GM20431 (cell line): ENCODE measurements around the gene FAM186B.

Source experiments
- in situ Hi-C: fragments of 300-500 bp; cut with MseI, MboI; formaldehyde crosslinking; loops from one replicate; pipeline ENCODE4 v1.15.0; 2020; ENCODE audit warnings: low sequenced_read_pairs; ENCODE audit not compliant: unreplicated experiment

Gene FAM186B

DNA sequence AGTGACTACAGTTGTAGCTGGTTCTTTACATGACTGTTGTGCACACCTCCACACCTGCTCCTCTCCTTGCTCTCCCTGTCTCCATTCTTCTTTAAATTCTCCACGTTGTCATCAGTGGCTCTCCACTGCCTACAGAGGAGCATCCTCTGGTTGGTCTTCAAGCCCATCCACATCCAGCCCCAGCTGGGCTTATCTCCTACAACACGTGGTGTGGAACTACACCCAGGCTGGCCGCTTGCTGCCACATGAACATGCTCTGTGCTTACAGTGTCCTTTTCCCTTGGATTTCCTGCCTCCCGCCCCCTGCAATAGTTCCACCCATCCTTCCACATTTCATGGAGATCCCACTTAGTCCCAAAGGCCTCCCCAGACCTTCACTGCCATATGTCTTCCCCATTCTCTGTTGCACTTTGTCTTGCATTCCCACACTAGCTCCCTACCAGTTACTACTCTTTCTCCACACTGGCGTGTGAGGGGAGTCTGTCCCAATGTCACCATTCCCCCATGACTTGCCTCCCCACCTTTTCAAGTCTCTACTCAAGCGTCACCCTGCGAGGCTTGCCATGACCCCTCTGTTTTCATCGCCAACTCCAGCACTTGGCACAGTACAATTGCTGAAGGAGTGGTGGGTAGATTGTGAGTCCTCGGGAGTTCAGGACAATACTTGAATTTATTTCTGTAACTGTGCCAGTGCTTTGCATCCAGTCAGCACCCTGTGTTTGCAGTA is 27.7 kb downstream of the FAM186B start:
- in situ Hi-C loops = no loop called here

DNA sequence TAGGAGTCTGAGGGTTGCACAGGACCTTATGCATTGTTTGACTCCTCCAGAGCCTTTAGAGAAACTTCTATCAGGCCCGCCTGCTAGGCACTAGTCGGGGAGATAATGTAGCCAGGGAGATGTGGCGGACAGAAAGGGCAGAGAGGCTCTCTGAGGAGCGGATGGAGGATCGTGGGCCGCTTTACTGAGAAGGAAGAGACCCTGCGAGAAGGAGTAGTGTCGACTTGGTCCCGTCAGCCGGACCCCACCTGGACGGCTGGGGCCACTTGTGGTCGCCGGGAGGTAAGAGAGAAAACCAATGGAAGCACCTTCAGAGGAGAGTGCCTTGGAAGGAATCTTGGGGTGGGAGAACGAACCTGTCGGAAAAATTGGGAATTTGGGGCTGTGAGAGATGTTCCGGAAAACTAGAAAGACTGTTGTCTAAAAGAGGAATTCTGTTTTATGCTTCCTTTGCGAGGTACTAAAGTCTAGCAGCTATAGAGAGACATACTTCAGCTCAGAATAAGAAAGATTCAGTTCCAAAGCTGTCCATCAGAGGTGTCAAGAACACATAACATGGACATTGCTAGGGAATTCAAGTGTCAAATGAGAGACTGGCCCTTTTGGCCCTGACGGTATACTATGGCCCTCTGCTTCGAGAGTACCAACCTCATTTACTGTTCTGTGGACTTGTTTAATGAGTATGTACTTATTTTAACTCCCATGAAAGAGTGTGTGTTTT is 36.8 kb downstream of the FAM186B start:
- in situ Hi-C loops = no loop called here

DNA sequence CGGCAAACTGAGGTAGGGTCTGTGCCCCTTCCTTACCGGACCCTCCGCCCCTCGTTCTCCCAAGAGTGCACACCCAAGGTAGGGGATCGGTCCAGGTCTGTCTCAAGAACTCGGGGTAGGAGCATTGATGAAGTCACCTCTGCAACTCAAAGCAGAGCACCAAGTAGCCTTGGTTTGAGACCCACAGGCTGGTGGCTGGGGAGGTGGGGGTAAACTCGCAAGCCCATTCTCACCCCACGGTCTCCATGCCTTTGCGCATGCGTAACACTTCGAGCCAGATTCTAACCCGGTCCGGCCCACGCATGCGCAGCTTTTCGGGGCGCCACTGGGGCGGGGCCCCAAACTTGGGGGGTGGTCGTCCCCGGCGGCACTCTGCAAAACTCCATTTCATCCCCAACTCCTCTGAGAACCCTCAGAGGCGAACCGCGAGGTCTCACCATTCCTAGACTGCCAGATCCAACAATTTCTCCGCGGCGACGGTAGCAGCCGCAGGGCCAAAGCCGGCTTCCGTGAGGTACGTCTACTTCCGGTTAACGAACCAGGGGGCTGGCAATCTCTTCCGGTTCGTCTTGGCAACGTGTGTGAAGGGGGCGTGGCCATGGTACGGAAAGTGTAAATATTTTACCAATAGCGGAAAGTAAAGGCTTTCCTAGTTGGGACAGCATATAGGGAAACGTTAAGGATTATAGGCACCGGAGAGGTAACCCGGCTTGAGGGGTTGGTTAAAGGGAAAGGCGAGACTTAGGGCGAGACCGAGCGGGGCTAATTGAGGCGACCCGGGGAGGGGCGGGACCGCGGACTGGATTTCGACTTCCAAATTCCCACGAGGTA is 37.6 kb downstream of the FAM186B start, which contains the start of gene MCRS1:
MCRS1 (minus strand) TSS at position 532 of the 831 bp plus-strand sequence. CDS start 1,411 bp downstream, outside the sequence.
- in situ Hi-C loops = no loop called here

DNA sequence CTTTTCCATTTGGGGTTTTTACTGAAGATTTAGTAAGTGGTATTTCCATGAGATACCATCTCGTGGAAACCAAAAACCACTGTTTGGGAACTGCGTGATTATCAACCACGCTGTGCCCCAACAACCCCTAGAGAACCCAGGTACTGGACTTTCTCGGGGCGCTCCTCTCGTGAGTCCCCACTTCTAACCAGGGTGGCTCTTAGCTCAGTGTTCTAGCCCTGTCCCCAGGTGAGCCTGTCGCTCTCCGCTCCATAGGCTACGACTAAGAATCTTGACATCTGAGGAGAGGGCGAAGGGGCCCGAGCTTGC is 38.2 kb downstream of the FAM186B start:
- in situ Hi-C loops = no loop called here

DNA sequence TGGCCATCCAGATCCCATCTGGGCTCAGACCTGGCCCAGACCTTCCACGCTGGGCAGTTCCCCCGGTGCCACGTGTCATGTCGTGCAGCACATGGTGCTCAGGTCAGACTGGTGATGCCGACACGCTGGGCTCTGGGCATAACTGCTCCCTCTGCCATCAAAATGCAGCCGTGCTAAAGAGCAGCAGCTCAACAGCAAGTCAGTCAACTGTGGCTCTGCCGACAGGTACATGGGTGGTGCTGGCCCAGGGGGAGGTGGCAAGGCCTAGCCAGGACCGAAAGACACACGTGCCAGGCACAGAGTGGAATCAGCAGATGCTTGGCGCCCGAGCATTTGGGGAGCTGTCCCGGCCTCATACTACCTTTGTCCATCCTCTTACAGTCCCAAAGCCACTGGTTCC is 39.1 kb downstream of the FAM186B start:
- in situ Hi-C loops = no loop called here

DNA sequence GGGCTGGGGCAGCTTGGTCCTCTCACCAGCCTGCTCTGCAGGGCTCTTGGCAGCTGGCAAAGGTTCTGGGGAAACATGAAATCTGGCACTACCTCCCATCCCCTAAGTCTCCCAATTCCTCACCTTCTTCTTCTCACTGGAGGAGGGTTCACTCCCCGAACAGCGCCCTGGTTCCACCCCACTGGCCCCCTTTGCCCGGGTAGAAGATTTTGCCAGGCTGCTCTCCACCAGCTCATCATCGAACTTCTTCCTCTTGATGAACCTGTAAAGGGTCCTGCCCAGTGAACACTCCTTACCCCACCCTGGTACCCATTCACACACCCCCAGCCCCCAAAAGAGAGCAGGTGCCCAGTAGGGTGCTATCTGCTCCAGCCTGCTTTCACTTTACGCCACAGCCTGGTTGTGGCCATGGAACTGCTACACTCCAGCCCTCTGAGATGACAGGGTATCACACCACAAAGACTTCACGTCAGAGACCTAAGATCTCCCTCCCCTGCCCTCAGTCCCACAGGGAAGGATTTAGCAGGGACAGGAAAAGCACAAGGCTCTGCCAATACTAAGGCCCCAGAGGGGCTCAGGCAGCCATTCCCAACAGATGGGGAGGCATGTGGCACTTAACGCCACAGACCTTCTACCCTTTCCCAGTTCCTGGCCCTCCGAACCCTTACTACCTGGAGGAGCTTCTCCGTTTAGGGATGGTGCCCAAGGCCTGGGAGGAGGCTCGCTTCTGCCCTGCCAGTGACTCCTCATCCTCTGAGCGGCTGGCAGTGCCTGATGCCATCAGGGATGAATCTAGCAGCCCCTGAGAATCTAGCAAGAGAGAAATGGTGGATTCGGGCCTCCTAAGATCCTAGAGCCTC is 39.8 kb downstream of the FAM186B start:
- in situ Hi-C loops = no loop called here

DNA sequence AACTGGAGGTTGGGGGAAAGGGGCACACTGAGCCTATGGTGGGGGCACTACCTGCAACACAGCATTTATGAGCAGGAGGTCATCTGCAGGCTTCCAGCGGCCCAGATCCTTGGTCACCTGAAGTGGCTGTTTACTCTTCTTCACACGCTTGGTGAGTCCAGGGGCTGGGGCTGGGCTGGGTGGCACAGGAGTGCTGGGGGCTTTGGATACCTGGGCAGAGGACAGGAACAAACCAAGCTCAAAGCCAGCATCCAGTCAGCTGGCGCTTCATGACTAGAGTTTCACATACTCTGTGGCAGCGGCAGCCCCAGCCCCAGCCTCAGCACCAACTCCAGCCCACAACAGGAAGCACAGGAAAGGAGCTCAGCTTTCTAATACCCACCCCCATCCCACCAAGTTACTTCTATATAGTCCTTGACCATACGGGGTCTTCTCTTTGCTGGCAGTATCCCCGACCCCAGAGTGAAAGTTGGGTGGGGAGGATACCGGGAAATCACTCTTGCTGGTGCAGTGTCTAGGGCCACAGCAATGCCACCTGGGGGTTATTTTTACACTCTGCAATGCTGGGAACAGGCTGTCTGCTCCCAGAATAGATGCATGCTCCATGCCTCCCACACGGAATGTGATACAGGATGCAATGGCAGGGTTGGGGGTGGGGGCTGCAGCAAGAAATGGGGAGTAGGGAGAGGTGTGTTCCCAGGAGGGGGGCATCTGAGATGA is 40.6 kb downstream of the FAM186B start:
- in situ Hi-C loops = no loop called here

DNA sequence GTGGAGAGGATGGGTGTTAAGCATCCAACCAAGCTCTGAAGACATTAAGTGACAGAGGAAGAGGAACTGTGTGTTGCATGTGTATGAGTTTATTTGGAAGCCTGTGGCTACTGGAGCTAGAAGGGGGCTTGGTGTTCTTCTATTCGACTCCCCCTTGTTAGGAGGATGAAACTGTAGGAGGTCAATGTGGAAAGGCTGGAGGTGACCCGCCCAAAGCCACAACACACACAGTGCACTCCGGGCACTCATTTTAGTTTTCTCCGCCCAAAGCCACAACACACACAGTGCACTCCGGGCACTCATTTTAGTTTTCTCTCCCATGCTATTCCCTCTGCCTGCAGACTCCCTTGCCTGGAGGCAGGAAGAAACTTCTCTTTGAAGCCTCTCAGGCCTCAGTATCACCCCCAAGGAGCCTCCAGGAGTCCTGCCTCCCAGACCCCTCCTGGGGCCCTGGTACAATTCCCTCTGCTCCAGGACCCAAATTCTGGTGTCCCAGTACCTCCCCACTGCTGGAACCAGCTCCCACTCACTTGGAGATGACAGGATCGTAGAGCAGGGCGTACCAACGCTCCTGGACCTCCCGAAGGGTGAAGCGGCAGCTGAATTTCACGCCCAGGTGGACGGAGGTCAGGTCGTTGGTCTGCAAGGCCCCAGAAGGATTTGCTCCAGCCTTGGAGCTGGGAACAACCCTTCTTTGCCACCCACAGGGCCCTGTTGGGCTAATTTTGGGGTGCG is 41.3 kb downstream of the FAM186B start:
- in situ Hi-C loops = no loop called here

DNA sequence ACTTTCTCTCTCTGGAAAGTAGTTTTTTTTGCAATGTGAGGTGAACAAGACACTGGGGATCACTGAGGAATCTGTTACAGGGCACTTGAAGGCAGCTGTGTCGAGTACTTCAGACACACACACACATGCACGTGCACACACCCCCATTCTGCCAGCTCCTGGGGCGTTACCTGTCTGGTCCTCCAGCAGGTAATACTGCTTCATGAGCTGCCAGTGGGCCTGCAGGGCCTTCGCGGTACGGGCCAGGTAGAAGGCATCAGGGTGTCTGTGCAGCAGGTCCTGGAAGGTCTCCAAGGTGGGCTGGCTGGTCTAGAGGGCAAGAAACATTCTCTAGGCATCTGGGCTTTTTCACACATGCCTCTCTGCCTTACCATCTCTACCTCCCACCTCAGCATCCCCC is 42.6 kb downstream of the FAM186B start:
- in situ Hi-C loops = no loop called here

DNA sequence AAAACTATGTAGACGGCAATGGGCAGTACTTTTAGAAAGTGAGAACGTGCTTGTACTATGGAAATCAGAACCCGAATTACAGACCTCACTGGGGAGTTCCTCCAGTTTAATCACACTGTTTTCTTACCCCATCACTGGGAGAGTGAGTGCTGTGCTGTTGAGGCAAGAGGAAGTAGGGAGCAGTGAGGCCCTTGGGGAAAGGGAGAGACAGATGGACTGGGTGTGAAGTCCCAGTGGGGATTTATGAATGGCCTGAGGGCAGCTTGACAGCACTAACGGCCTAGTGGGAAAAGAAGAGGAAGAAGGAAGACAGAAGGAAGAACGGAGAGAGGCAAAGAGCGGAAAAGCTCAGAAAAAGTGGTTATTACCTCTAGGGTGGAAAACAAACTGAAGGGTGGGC is 43.2 kb downstream of the FAM186B start:
- in situ Hi-C loops = no loop called here

DNA sequence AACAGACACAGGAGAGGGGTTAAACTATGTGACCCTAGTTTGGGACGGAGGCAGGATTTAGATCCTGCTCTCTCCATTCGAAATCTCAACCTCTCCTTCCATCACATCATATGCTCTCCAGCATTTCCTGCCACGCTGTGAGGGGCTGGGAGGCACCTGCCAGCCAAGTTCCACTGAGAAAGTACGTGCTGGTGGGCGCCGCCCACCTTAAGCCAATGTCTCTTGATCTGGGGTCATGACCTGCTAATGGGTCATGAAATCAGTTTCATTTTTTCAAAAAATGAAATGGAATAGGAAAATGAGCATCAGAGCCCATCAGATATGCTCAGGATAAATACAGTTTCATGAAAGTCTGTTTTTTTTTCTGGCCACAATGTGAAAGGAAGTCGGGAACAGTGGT is 44.7 kb downstream of the FAM186B start:
- in situ Hi-C loops = no loop called here

DNA sequence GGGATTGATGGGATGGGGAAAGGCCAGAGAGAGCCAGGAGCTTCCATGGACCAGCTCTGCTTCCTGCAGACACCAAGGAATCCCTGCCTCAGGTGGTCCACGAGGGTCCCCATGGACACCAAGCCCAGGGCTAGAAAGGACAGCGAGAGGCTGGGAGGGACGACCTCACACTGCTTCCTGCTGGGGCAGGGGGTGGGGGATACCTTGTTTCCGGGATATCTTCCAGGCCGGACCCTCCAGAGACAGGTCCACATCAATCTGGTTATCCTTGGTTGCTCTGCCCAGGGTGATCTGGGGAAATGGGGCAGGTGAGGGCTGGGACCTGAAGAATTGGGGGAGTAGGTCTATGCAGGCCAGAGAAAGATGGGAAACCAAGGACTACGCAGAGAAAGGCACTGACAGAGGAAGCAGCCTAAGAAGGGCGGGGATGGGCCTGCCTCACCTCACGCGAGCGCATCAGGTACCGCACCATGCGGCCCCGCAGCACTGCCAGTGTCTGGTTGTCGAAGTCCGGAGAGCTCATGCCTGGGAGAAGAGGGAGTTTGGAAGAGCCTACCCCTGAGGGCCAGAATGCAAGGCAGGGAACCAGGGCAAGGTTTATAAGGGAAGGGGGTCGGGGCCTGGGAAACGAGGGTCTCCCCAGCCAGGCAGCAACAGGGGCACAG is 46.3 kb downstream of the FAM186B start:
- in situ Hi-C loops = no loop called here

DNA sequence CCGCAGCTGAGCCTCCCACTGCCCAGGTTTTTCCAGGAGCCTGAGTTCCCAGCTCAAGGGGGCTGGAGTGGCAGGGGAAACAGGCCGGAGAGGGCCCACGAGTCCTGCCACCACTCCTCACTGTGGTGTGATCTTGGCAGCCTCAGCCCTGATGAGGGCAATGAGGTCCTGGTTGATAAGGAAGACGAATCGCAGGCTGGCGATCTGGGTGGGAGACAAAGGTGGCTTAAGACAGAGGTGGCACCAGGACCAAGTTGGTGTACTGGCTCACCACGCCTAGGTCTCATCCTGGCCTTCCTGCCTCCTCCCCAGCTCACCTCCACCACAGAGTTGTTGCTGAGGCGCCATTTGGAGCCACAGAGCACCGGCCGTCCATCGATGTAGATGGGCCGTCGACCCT is 46.9 kb downstream of the FAM186B start:
- in situ Hi-C loops = no loop called here

DNA sequence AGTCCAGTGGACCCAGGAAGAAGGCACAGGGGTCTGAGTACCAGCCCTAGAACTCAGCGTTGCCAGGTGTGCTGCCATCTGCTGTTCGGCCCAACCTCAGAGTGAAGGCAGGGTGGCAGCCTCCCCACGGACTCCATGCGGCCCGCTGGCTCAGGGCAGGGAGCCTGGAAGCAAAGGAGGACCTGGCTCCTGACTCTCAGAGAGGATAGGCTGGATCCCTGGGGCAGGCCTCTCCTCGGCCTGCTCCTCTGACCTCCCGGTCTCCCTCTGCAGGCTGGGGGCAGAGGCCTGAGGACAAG is 47.6 kb downstream of the FAM186B start:
- in situ Hi-C loops = no loop called here

DNA sequence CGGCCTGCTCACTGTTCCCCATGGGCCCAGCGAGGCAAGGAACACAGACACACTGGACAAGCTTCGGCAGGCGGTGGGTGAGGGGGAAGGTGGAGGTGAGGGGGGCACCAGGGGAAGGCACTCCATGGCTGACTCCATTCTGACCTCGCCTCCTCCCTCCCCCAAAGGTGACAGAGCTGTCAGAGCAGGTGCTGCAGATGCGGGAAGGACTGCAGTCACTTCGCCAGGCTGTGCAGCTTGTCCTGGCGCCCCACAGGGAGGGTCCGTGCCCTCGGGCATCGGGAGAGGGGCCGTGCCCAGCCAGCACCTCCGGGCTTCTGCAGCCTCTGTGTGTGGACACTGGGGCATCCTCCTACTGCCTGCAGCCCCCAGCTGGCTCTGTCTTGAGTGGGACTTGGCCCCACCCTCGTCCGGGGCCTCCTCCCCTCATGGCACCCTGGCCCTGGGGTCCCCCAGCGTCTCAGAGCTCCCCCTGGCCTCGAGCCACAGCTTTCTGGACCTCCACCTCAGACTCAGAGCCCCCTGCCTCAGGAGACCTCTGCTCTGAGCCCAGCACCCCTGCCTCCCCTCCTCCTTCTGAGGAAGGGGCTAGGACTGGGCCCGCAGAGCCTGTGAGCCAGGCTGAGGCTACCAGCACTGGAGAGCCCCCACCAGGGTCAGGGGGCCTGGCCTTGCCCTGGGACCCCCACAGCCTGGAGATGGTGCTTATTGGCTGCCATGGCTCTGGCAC is 48.1 kb downstream of the FAM186B start:
- in situ Hi-C loops = no loop called here

DNA sequence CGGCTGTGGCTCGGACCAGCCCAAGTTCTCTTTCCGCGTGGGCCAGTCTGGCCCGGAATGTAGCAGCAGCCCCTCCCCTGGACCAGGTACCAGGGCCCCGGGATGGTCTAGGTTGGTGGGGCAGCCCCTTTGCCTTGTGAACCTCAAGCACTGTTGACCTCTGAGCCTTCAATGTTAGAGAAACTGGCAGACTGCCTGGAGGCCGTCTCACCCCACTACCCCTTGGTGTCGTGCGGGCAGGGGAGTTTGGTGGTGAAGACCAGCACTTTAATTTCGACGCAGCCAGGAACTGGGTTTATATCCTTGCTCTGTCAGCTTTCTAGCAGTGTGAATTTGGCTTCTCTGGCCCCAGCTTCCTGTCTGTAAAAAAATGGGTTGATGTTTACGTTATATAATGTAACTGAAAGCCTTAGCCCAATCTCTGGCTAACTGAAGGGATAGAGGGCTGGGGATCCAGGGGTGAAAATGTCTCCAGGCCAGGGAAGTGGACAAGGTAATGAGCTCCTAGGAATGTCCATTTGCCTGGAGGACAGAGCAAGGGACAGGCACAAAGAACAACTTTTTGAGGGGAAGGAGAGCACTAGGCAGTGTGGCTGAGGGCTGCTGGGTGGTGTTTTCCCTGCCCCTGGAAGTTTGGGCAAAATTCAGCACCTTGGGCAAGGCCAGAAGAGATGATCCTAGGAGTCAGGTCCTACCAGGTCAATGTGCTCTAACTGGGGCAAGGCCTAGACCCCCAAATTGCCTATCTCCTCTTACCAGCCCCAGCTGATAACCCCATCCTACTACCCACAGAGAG is 48.9 kb downstream of the FAM186B start:
- in situ Hi-C loops = no loop called here
